ENCODE data around the gene CEMIP.

The CEMIP gene

GRCh38 chr15:80992441-80992840, 213.3 kb downstream of the CEMIP start:
- TF ChIP-seq, protein P1, sequence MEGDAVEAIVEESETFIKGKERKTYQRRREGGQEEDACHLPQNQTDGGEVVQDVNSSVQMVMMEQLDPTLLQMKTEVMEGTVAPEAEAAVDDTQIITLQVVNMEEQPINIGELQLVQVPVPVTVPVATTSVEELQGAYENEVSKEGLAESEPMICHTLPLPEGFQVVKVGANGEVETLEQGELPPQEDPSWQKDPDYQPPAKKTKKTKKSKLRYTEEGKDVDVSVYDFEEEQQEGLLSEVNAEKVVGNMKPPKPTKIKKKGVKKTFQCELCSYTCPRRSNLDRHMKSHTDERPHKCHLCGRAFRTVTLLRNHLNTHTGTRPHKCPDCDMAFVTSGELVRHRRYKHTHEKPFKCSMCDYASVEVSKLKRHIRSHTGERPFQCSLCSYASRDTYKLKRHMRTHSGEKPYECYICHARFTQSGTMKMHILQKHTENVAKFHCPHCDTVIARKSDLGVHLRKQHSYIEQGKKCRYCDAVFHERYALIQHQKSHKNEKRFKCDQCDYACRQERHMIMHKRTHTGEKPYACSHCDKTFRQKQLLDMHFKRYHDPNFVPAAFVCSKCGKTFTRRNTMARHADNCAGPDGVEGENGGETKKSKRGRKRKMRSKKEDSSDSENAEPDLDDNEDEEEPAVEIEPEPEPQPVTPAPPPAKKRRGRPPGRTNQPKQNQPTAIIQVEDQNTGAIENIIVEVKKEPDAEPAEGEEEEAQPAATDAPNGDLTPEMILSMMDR (conservative IDR thresholded peaks at IDR 0.05; ENCODE audit: low read depth, low read length), result no peak
- no peak for DNase-seq (ENCODE audit: low read depth)

GRCh38 chr15:80996247-80996646, 217.1 kb downstream of the CEMIP start:
- no peak overlapping the region for H3K4me3 ChIP-seq (ENCODE audit: low read depth, low read length)
- DNase-seq (ENCODE audit: low read depth), result peak; percentile 32

More at GRCh38 chr15:80992441-80992840, 213.3 kb downstream of the CEMIP start:
- no peak overlapping the region for H3K4me3 ChIP-seq (ENCODE audit: low read depth, low read length)

DNA sequence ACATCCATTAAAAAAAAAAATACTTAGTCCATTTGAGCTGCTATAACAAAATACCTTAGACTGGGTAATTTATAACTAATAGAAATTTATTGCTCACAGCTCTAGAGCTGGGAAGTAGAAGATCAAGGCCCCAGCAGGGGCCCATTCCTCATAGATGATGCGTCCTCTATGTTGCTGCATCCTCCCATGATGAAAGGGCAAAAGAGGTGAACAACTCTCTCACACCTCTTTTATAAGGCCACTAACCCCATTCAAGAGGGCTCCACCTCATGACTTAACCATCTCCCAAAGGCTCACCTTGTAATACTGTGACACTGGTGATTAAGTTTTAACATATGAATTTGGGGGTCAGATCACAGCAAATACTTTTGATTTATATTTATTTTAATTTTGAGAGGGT, 218.5 kb downstream of the CEMIP start:
- DNase-seq (ENCODE audit: low read depth), result peak; percentile 37
- no peak overlapping the region for H3K4me3 ChIP-seq (ENCODE audit: low read depth, low read length)

More at GRCh38 chr15:80996247-80996646, 217.1 kb downstream of the CEMIP start:
- TF ChIP-seq, protein P1 (conservative IDR thresholded peaks at IDR 0.05; ENCODE audit: low read depth, low read length), result peak; percentile 60

GRCh38 chr15:80998251-80998650, 219.1 kb downstream of the CEMIP start:
- H3K4me3 ChIP-seq (ENCODE audit: low read depth, low read length), result no peak overlapping the region
- TF ChIP-seq, protein P1 (conservative IDR thresholded peaks at IDR 0.05; ENCODE audit: low read depth, low read length), result no peak
- DNase-seq (ENCODE audit: low read depth), result no peak

More for the DNA sequence above, 218.5 kb downstream of the CEMIP start:
- TF ChIP-seq, protein P1 (conservative IDR thresholded peaks at IDR 0.05; ENCODE audit: low read depth, low read length), result no peak

DNA sequence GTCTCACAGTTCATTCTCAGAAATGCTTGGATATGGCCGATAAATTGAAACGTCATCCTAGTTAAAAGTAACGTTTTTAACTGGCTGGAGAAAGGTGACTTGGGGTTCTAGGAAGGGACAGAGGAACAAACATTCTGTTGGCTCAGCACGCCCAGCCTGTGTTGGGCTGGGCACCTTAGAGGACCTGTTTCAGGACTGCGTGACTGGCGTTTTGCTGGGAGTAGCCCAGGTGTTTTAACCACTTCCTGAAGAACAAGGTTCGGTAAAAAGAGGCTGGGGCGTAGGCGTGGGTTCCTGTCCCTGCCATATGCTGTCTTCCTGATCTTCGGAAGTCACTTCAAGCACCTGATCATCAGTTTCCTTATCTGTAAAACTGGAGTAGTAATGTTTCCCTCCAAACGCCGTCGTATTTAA, 220.5 kb downstream of the CEMIP start:
- TF ChIP-seq, protein P1 (conservative IDR thresholded peaks at IDR 0.05; ENCODE audit: low read depth, low read length), result no peak
- no peak for DNase-seq (ENCODE audit: low read depth)
- H3K4me3 ChIP-seq (ENCODE audit: low read depth, low read length), result peak overlapping the region; percentile 8

DNA sequence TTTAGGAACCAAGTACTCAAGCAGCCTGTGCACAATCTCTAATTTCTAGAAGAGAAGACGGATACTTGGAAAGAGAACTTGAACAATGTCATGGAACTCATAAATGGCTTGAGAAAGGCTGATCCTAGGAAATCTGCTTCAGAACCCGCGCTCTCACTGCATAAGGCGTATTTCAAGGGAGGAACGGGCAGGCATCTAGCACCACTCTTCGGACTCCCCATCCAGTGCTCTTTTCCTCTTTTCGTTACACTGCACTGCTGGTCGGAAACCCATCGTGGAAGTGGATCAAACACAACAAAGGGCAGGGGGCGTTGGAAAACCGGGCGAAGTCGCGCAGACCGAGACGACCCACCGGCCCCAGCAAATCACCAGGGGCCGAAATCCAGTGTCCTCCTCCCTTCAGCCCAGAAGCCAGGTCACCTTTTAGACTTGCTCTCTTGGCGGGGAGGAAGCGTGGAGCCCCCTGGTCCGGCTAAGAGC, 221.0 kb downstream of the CEMIP start:
- peak; percentile 41 for DNase-seq (ENCODE audit: low read depth)
- TF ChIP-seq, protein P1 (conservative IDR thresholded peaks at IDR 0.05; ENCODE audit: low read depth, low read length), result no peak
- peak overlapping the region; percentile 88 for H3K4me3 ChIP-seq (ENCODE audit: low read depth, low read length)

GRCh38 chr15:81000624-81001151, 221.5 kb downstream of the CEMIP start, which contains the start of gene TLNRD1:
Gene TLNRD1 (plus strand): TSS chr15:81000923. CDS start chr15:81002272, 1,349 bp downstream.
- TF ChIP-seq, protein P1 (conservative IDR thresholded peaks at IDR 0.05; ENCODE audit: low read depth, low read length), result no peak
- peak; percentile 91 for DNase-seq (ENCODE audit: low read depth)
- peak within 1 kb of the TSS; percentile 88 for H3K4me3 ChIP-seq (ENCODE audit: low read depth, low read length)
